HG03064 (cell line): ENCODE measurements around the gene JAZF1.

Source experiments
- ATAC-seq: cut with Tn5 transposase; IDR thresholded peaks from one replicate; pipeline ENCODE4 v1.9.1; 2021; ENCODE audit warnings: low read depth; ENCODE audit not compliant: unreplicated experiment

The JAZF1 gene

GRCh38 chr7:27992755-27993493 lies 187.7 kb downstream of the JAZF1 start:
- ATAC-seq = no peak

- no peak for ATAC-seq
Measured at GRCh38 chr7:27992097-27992496, 188.5 kb downstream of the JAZF1 start.

GRCh38 chr7:27991006-27991528 lies 189.5 kb downstream of the JAZF1 start:
- ATAC-seq = no peak

- ATAC-seq = no peak
Measured at GRCh38 chr7:27976531-27976930, 204.1 kb downstream of the JAZF1 start.

GRCh38 chr7:27973625-27974024 lies 207.0 kb downstream of the JAZF1 start:
- no peak for ATAC-seq

GRCh38 chr7:27972276-27972675 lies 208.3 kb downstream of the JAZF1 start:
- no peak for ATAC-seq

GRCh38 chr7:27971171-27971812 lies 209.3 kb downstream of the JAZF1 start:
- ATAC-seq = no peak

GRCh38 chr7:27970350-27970749 lies 210.2 kb downstream of the JAZF1 start:
- no peak for ATAC-seq

GRCh38 chr7:27969346-27969745 lies 211.2 kb downstream of the JAZF1 start:
- no peak for ATAC-seq

GRCh38 chr7:27967639-27968038 lies 213.0 kb downstream of the JAZF1 start:
- no peak for ATAC-seq

GRCh38 chr7:27966219-27966780 lies 214.3 kb downstream of the JAZF1 start:
- no peak for ATAC-seq

- ATAC-seq = no peak
Measured at GRCh38 chr7:27965650-27966049, 214.9 kb downstream of the JAZF1 start.

GRCh38 chr7:27964820-27965219 lies 215.8 kb downstream of the JAZF1 start:
- no peak for ATAC-seq

GRCh38 chr7:27963056-27963455 lies 217.5 kb downstream of the JAZF1 start:
- no peak for ATAC-seq

GRCh38 chr7:27962273-27962672 lies 218.3 kb downstream of the JAZF1 start:
- no peak for ATAC-seq

GRCh38 chr7:27961255-27961654 lies 219.3 kb downstream of the JAZF1 start:
- no peak for ATAC-seq

GRCh38 chr7:27960415-27960814 lies 220.2 kb downstream of the JAZF1 start:
- ATAC-seq = no peak

GRCh38 chr7:27958933-27959548 lies 221.6 kb downstream of the JAZF1 start:
- ATAC-seq = no peak

- ATAC-seq = no peak
Measured at GRCh38 chr7:27955596-27955995, 225.0 kb downstream of the JAZF1 start.

GRCh38 chr7:27955011-27955410 lies 225.6 kb downstream of the JAZF1 start:
- ATAC-seq = no peak

- no peak for ATAC-seq
Measured at GRCh38 chr7:27953777-27954176, 226.8 kb downstream of the JAZF1 start.
